SK-N-MC (cell line): ENCODE results near the gene PPP4R2.

Experiments used
- EZH2 ChIP-seq: fragments of 200-600 bp; sonication (generic); IDR thresholded peaks from one replicate; pipeline ENCODE4 v1.6.1; 2017; ENCODE audit warnings: antibody characterized with exemption
- FOXP2 ChIP-seq: optimal IDR thresholded peaks from 2 replicates; pipeline ENCODE3; 2011; ENCODE audit warnings: mild to moderate bottlenecking, moderate library complexity; ENCODE audit not compliant: insufficient read depth; ENCODE audit errors: extremely low read length, control extremely low read depth
- POLR2AphosphoS5 ChIP-seq: IDR thresholded peaks from 2 replicates; pipeline ENCODE4 v1.6.1; 2012; ENCODE audit warnings: mild to moderate bottlenecking, low read depth, low read length, borderline replicate concordance

DNA sequence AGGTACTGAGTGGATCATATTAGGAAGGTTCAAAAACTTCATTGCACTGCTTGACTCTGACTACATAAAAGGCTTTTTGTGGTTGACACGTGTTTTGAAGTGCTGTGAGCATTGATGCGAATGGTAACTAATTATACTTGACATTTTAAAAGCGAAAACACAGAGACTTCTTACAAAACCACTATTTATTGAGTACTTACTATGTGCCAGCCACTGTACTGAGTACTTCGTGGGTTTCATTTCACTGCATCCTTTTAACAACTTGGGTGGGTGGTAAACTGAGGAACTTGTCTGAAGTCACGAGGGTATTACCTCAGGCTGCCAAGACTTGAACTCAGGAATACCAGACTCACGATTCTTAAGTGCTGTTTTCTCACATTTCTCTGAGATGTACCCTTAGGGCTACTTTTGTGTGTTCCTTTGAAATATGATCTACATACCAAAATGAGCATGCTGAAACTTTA, 45.3 kb upstream of the PPP4R2 start:
- no peak for TF ChIP-seq EZH2
- no peak for TF ChIP-seq POLR2AphosphoS5
- TF ChIP-seq FOXP2, result no peak
